HepG2 (cell line): ENCODE measurements around the gene FAM174C. TPM values are rescaled to one million over a fixed set of nuclear protein-coding genes. Genes with fewer than 3 reads are reported as not detected.
A peak's percentile ranks its signal among the peaks of the same experiment; 100 is the strongest.

ENCODE experiments used
- CBFB ChIP-seq: sonication (generic); formaldehyde crosslinking; IDR thresholded peaks from 2 replicates; pipeline ENCODE4 v1.4.0; 2020; ENCODE audit warnings: missing genetic modification reagents
- CCDC6 ChIP-seq: sonication (generic); formaldehyde crosslinking; IDR thresholded peaks from 2 replicates; pipeline ENCODE4 v1.8.1; 2022; ENCODE audit warnings: mild to moderate bottlenecking, missing genetic modification reagents, moderate library complexity
- CHD4 ChIP-seq: fragments of 200-600 bp; sonication (generic); IDR thresholded peaks from 2 replicates; pipeline ENCODE4 v1.7.0; 2017; ENCODE audit warnings: mild to moderate bottlenecking, low read length, borderline replicate concordance
- HNF1B ChIP-seq: sonication (generic); formaldehyde crosslinking; IDR thresholded peaks from 2 replicates; pipeline ENCODE4 v1.5.1; 2020; ENCODE audit warnings: mild to moderate bottlenecking, moderate library complexity, missing genetic modification reagents
- HOXA9 ChIP-seq: sonication (generic); formaldehyde crosslinking; IDR thresholded peaks from 2 replicates; pipeline ENCODE4 v1.8.1; 2022; ENCODE audit warnings: missing genetic modification reagents, mild to moderate bottlenecking, moderate library complexity, borderline replicate concordance
- KMT2A ChIP-seq: sonication (generic); formaldehyde crosslinking; IDR thresholded peaks from 2 replicates; pipeline ENCODE4 v1.4.0; 2020; ENCODE audit warnings: missing genetic modification reagents
- MBD4 ChIP-seq: IDR thresholded peaks from 2 replicates; pipeline ENCODE4 v1.6.1; 2012; ENCODE audit warnings: low read length, inconsistent platforms, borderline replicate concordance
- MLX ChIP-seq: IDR thresholded peaks from 2 replicates; pipeline ENCODE4 v1.6.1; 2016
- RBAK ChIP-seq: sonication (generic); formaldehyde crosslinking; IDR thresholded peaks from 2 replicates; pipeline ENCODE4 v1.5.1; 2020; ENCODE audit warnings: mild to moderate bottlenecking, missing genetic modification reagents
- RELA ChIP-seq: sonication (generic); formaldehyde crosslinking; IDR thresholded peaks from 2 replicates; pipeline ENCODE4 v1.4.0; 2020; ENCODE audit warnings: missing genetic modification reagents
- SALL2 ChIP-seq: sonication (generic); formaldehyde crosslinking; IDR thresholded peaks from 2 replicates; pipeline ENCODE4 v1.8.1; 2023; ENCODE audit warnings: mild to moderate bottlenecking, missing genetic modification reagents, inconsistent platforms
- SKIL ChIP-seq: sonication (generic); formaldehyde crosslinking; IDR thresholded peaks from 2 replicates; pipeline ENCODE4 v1.8.0; 2022; ENCODE audit warnings: missing genetic modification reagents, mild to moderate bottlenecking, moderate library complexity, borderline replicate concordance
- SP140L ChIP-seq: sonication (generic); formaldehyde crosslinking; IDR thresholded peaks from 2 replicates; pipeline ENCODE4 v1.4.0; 2020; ENCODE audit warnings: missing genetic modification reagents, borderline replicate concordance
- TAF15 ChIP-seq: fragments of 200-400 bp; formaldehyde crosslinking; IDR thresholded peaks from one replicate; pipeline ENCODE4 v1.6.1; 2018; ENCODE audit warnings: mild to moderate bottlenecking, low read depth, low read length; ENCODE audit not compliant: poor library complexity, severe bottlenecking
- ZBTB3 ChIP-seq: sonication (generic); formaldehyde crosslinking; IDR thresholded peaks from 2 replicates; pipeline ENCODE4 v1.4.0; 2020; ENCODE audit warnings: low read depth, mild to moderate bottlenecking, moderate library complexity, missing genetic modification reagents, borderline replicate concordance
- ZNF230 ChIP-seq: sonication (generic); formaldehyde crosslinking; IDR thresholded peaks from 2 replicates; pipeline ENCODE4 v1.4.0; 2020; ENCODE audit warnings: mild to moderate bottlenecking, missing genetic modification reagents
- ZNF530 ChIP-seq: sonication (generic); formaldehyde crosslinking; IDR thresholded peaks from 2 replicates; pipeline ENCODE4 v1.5.0; 2020; ENCODE audit warnings: low read depth, mild to moderate bottlenecking, missing genetic modification reagents
- ZNF773 ChIP-seq: sonication (generic); formaldehyde crosslinking; IDR thresholded peaks from 2 replicates; pipeline ENCODE4 v1.4.0; 2020; ENCODE audit warnings: missing genetic modification reagents, borderline replicate concordance
- ZNF776 ChIP-seq: sonication (generic); formaldehyde crosslinking; IDR thresholded peaks from 2 replicates; pipeline ENCODE4 v1.4.0; 2020; ENCODE audit warnings: mild to moderate bottlenecking, missing genetic modification reagents
- polyA plus RNA-seq, 8 experiments: library from polyadenylated mRNA; depleted of rRNA in 3 of 8; stranded (reverse) in 7 of 8; unstranded in 1 of 8; fragments of >200 nt; fragmentation: Illumina TruSeq in 4 of 8; extraction: Trizol in 4 of 8; gene quantifications; 2 replicates each; pipeline versions ENCODE4 v1.2.1 to v1.2.3, GENCODE V29; 2011 to 2016; ENCODE audit warnings: low read depth in 4 of 8, missing spikeins in 1 of 8, mixed read lengths in 1 of 8; ENCODE audit not compliant: insufficient read depth in 1 of 8
- total RNA-seq, 5 experiments: library from RNA; depleted of rRNA; stranded (reverse); fragments of >200 nt; fragmentation: Illumina TruSeq; extraction: Trizol; gene quantifications; 2 replicates each; pipeline ENCODE4 v1.2.3, GENCODE V29; 2016; ENCODE audit warnings: low read depth in 1 of 5
- TF ChIP-seq, protein P1 (sequence below): sonication (generic); IDR thresholded peaks from 2 replicates; pipeline ENCODE4 v1.6.1; 2016; ENCODE audit warnings: low read depth, borderline replicate concordance

Gene FAM174C
- total and polyA plus RNA-seq, 2 of the 13 experiments (the other 11 are each of a cell fraction or from before 2014, with no cell fraction given): 19.5 to 31.3 TPM

GRCh38 chr19:1290703-1291651 is 15.6 kb downstream of the FAM174C start (continued):
- TF ChIP-seq, protein P1, sequence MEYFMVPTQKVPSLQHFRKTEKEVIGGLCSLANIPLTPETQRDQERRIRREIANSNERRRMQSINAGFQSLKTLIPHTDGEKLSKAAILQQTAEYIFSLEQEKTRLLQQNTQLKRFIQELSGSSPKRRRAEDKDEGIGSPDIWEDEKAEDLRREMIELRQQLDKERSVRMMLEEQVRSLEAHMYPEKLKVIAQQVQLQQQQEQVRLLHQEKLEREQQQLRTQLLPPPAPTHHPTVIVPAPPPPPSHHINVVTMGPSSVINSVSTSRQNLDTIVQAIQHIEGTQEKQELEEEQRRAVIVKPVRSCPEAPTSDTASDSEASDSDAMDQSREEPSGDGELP: peak; percentile 85
- TF ChIP-seq SALL2 (CRISPR knock-in tag) (peak; percentile 76; the same call in 1 of the 2 replicates), MLX (CRISPR knock-in tag) (0 out of 2 replicates have a peak, but pooled peaks have one; percentile 15), KMT2A (peak; percentile 53; the same call in 1 of the 2 replicates), TAF15 (peak; percentile 82), HNF1B (CRISPR knock-in tag) (peak; percentile 73), SP140L (CRISPR knock-in tag) (no peak), ZNF230 (CRISPR knock-in tag) (peak; percentile 73; the same call in 1 of the 2 replicates), ZBTB3 (CRISPR knock-in tag) (peak; percentile 68; the same call in 1 of the 2 replicates), ZNF530 (CRISPR knock-in tag) (no peak), CHD4 (no peak; the same call in 1 of the 2 replicates), MBD4 (no peak), CBFB (CRISPR knock-in tag) (peak; percentile 45; the same call in 1 of the 2 replicates), CCDC6 (CRISPR knock-in tag) (0 out of 2 replicates have a peak, but pooled peaks have one; percentile 65), ZNF773 (CRISPR knock-in tag) (no peak), RELA (CRISPR knock-in tag) (no peak; the same call in 1 of the 2 replicates), ZNF776 (peak; percentile 72; the same call in 1 of the 2 replicates), SKIL (CRISPR knock-in tag) (peak; percentile 93), HOXA9 (no peak), RBAK (CRISPR knock-in tag) (no peak)
